HEK293T (cell line): ENCODE data around the gene OGFOD2.
A peak's percentile ranks its signal among the peaks of the same experiment; 100 is the strongest.

Experiments used
- CTCF ChIA-PET: fragments of 350-600 bp; formaldehyde crosslinking; extraction: SDS; loops from one replicate; lab custom pipeline; 2021; ENCODE audit warnings: antibody characterized with exemption, inconsistent platforms; lab: Yijun Ruan, JAX
- POLR2A ChIA-PET: fragments of 350-600 bp; formaldehyde crosslinking; extraction: SDS; loops from one replicate; lab custom pipeline; 2020; ENCODE audit warnings: antibody characterized with exemption, inconsistent platforms; lab: Yijun Ruan, JAX
- DNase-seq: peaks from one replicate; pipeline ENCODE4 v3.0.0; 2012; ENCODE audit warnings: mixed read lengths; ENCODE audit errors: extremely low spot score
- ARNT ChIP-seq: fragments of 450-650 bp; IDR thresholded peaks from 2 replicates; pipeline ENCODE4 v1.6.1; 2017; ENCODE audit warnings: mild to moderate bottlenecking
- BHLHE40 ChIP-seq: fragments of 450-650 bp; IDR thresholded peaks from 2 replicates; pipeline ENCODE4 v1.6.1; 2016; ENCODE audit warnings: mild to moderate bottlenecking, moderate library complexity, borderline replicate concordance
- CTBP1 ChIP-seq: fragments of 450-650 bp; IDR thresholded peaks from 2 replicates; pipeline ENCODE4 v1.6.1; 2016; ENCODE audit warnings: borderline replicate concordance
- ELF4 ChIP-seq: fragments of 450-650 bp; IDR thresholded peaks from 2 replicates; pipeline ENCODE4 v1.6.1; 2017; ENCODE audit warnings: antibody characterized with exemption
- FOXA1 ChIP-seq: fragments of 450-650 bp; IDR thresholded peaks from 2 replicates; pipeline ENCODE4 v1.6.1; 2016; ENCODE audit warnings: mild to moderate bottlenecking
- FOXK2 ChIP-seq: fragments of 450-650 bp; IDR thresholded peaks from 2 replicates; pipeline ENCODE4 v1.6.1; 2016; ENCODE audit warnings: mild to moderate bottlenecking
- FOXM1 ChIP-seq: fragments of 450-650 bp; IDR thresholded peaks from 2 replicates; pipeline ENCODE4 v1.6.1; 2017; ENCODE audit warnings: mild to moderate bottlenecking, borderline replicate concordance
- HDGF ChIP-seq: fragments of 450-650 bp; IDR thresholded peaks from 2 replicates; pipeline ENCODE4 v1.6.1; 2017; ENCODE audit warnings: antibody characterized with exemption, borderline replicate concordance
- L3MBTL2 ChIP-seq: fragments of 450-650 bp; conservative IDR thresholded peaks from 2 replicates; pipeline ENCODE4 v1.6.1; 2016; ENCODE audit warnings: mild to moderate bottlenecking
- LEF1 ChIP-seq: fragments of 450-650 bp; IDR thresholded peaks from 2 replicates; pipeline ENCODE4 v1.6.1; 2017; ENCODE audit warnings: mild to moderate bottlenecking, borderline replicate concordance
- NFRKB ChIP-seq: fragments of 450-650 bp; IDR thresholded peaks from 2 replicates; pipeline ENCODE4 v1.6.1; 2016; ENCODE audit warnings: mild to moderate bottlenecking, moderate library complexity
- SP1 ChIP-seq: fragments of 450-650 bp; IDR thresholded peaks from 2 replicates; pipeline ENCODE4 v1.6.1; 2017
- SUZ12 ChIP-seq: fragments of 450-650 bp; IDR thresholded peaks from 2 replicates; pipeline ENCODE4 v1.6.1; 2016; ENCODE audit warnings: mild to moderate bottlenecking
- TARDBP ChIP-seq: fragments of 450-650 bp; IDR thresholded peaks from 2 replicates; pipeline ENCODE4 v1.6.1; 2016
- ZNF384 ChIP-seq: fragments of 450-650 bp; IDR thresholded peaks from 2 replicates; pipeline ENCODE4 v1.6.1; 2016
- TF ChIP-seq, protein P1 (sequence below): fragments of 450-650 bp; IDR thresholded peaks from 2 replicates; pipeline ENCODE4 v1.6.1; 2016

The OGFOD2 gene

GRCh38 chr12:122965321-122965751 lies 9.7 kb upstream of the OGFOD2 start:
- ChIA-PET CTCF (no interaction called here), POLR2A (interaction anchor here (0.9 to 1.7 kb wide), 3 partner anchors 9 to 11 kb away, joined by 4 to 11 read pairs (median 6); partner anchors contain the start of gene OGFOD2)
- no peak for DNase-seq
- TF ChIP-seq ARNT (no peak), LEF1 (no peak), ZNF384 (no peak), HDGF (no peak), SP1 (no peak), L3MBTL2 (no peak), FOXK2 (no peak), NFRKB (no peak), SUZ12 (no peak), TARDBP (no peak)

DNA sequence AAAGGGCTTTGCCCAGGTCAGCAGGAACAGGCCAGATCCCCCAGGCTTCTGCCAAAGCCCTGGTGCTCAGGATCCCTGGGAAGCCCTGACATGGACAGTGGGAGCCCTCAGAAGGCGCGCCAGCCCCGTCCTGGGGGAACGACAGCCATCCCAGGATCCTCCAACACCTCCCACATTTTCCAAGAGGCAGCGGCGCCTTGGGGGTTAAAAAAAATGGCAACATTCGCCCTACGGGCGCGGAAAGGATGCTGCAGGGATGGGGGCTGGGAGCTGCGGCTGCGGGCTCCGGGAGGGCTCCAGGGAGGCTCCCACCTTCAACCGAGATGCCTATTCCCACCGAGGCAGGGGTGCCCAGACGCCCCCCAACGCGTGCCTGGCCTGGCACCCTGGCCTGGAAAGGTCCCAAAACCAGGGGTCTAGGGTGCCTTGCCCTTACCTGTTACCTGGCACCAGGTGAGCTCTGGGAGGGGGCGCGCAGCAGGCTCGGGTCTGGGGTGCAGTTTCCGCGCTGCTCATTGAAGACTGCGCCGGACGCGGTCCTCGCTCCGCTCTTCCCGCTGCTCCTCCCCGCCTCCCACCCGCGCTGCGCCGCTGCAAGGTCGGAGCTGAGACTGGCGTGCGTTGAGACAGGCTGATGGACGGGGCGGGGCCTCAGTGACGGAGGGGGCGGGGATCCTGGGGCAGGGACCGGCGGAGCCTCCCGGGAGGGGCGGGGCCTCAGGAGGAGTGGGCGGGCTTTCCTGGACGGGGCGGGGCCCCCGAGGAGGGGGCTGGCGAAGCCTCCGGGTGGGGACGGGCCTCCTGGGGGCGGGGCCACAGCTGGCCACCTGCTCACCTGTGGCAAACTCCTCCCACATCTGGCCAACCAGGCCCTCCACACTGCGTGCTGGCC lies 8.9 kb upstream of the OGFOD2 start, which contains the start of gene ABCB9:
Gene ABCB9 (minus strand): TSS at position 613 of the 892 bp plus-strand sequence. CDS start 6,228 bp downstream, outside the sequence.
- ChIA-PET CTCF (interaction anchor here (0.5 to 0.7 kb wide), 2 partner anchors 14 to 613 kb away, joined by 3 read pairs; no protein-coding TSS in a partner anchor), POLR2A (interaction anchor here (0.7 to 1.8 kb wide), 6 partner anchors 9 to 439 kb away, joined by 3 to 17 read pairs (median 8); partner anchors contain the start of genes ARL6IP4, KNTC1, MPHOSPH9 and MTRFR)
- DNase-seq: peak; percentile 99
- TF ChIP-seq, protein P1, sequence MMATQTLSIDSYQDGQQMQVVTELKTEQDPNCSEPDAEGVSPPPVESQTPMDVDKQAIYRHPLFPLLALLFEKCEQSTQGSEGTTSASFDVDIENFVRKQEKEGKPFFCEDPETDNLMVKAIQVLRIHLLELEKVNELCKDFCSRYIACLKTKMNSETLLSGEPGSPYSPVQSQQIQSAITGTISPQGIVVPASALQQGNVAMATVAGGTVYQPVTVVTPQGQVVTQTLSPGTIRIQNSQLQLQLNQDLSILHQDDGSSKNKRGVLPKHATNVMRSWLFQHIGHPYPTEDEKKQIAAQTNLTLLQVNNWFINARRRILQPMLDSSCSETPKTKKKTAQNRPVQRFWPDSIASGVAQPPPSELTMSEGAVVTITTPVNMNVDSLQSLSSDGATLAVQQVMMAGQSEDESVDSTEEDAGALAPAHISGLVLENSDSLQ: peak; percentile 88
- TF ChIP-seq CTBP1 (no peak), FOXM1 (no peak)

GRCh38 chr12:122966743-122967550 lies 8.1 kb upstream of the OGFOD2 start:
- DNase-seq: no peak
- ChIA-PET CTCF (interaction anchor here (0.5 to 0.7 kb wide), 2 partner anchors 14 to 614 kb away, joined by 3 read pairs; no protein-coding TSS in a partner anchor), POLR2A (interaction anchor here (0.7 to 1.8 kb wide), 6 partner anchors 8 to 440 kb away, joined by 3 to 17 read pairs (median 8); partner anchors contain the start of genes ARL6IP4, KNTC1, MPHOSPH9 and MTRFR)
- TF ChIP-seq FOXK2: no peak
- no peak for TF ChIP-seq LEF1
- no peak for TF ChIP-seq L3MBTL2
- TF ChIP-seq CTBP1: no peak
- no peak for TF ChIP-seq BHLHE40
- TF ChIP-seq, protein P1: no peak
- no peak for TF ChIP-seq FOXM1
- no peak for TF ChIP-seq FOXA1
- no peak for TF ChIP-seq ZNF384

- no peak for TF ChIP-seq FOXA1
- no peak for TF ChIP-seq CTBP1
- TF ChIP-seq HDGF: no peak
- no peak for TF ChIP-seq ZNF384
- no peak for TF ChIP-seq TARDBP
- no peak for TF ChIP-seq FOXM1
- no peak for TF ChIP-seq L3MBTL2
- TF ChIP-seq, protein P1: no peak
- no peak for TF ChIP-seq FOXK2
- no peak for TF ChIP-seq ELF4
- no peak for TF ChIP-seq SP1
- no peak for TF ChIP-seq LEF1
- no peak for TF ChIP-seq ARNT
- DNase-seq: no peak
- CTCF ChIA-PET: no interaction called here
- POLR2A ChIA-PET: no interaction called here
Observed at GRCh38 chr12:122968104-122968503, 6.9 kb upstream of the OGFOD2 start.

DNA sequence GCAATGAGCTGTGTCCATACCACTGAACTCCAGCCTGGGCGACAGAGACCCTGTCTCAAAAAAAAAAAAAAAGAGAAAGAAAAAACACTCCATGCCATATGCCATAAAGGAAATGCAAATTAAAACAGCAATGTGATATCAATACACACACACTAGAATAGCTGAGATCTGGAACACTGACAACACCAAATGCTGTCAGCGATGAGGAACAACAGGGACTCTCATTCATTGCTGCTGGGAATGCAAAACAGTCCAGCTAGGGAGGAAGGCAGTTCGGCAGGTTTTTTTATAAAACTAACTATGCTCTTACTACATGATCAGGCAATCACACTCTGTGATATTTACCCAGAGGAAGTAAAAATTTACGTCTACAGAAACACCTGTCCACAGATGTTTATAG lies 5.4 kb upstream of the OGFOD2 start:
- DNase-seq: no peak
- TF ChIP-seq FOXM1: no peak
- no peak for TF ChIP-seq HDGF
- TF ChIP-seq SP1: no peak
- TF ChIP-seq NFRKB: no peak
- TF ChIP-seq SUZ12: no peak
- no peak for TF ChIP-seq FOXA1
- no peak for TF ChIP-seq FOXK2
- TF ChIP-seq L3MBTL2: no peak
- CTCF ChIA-PET: no interaction called here
- POLR2A ChIA-PET: interaction anchor here (1.0 to 1.1 kb wide), 2 partner anchors 10 to 263 kb away, joined by 3 to 4 read pairs; no protein-coding TSS in a partner anchor
